GM23338 (cell line): Measurements from ENCODE around the gene ZNF664. TPM values are rescaled to one million over a fixed set of nuclear protein-coding genes. Genes with fewer than 3 reads are reported as not detected.

Experiments
- ATAC-seq: fragments of 200-7000 bp; cut with Tn5 transposase; 3 replicates; pipeline ENCODE4 v1.9.1; 2020
- DNase-seq: peaks from one replicate; pipeline ENCODE4 v3.0.0-alpha.2; 2015; ENCODE audit warnings: low spot score
- H2AFZ ChIP-seq: fragments of 200-600 bp; sonication (generic); 2 replicates; pipeline ENCODE4 v1.8.0; 2016; ENCODE audit warnings: antibody characterized with exemption, mild to moderate bottlenecking, moderate library complexity
- H3F3A ChIP-seq: fragments of 200-600 bp; sonication (generic); replicated peaks from 2 replicates; pipeline ENCODE4 v1.8.0; 2017; ENCODE audit warnings: antibody characterized with exemption, mixed run types, low read depth
- H3K27ac ChIP-seq: fragments of 200-600 bp; sonication (generic); 2 replicates; pipeline ENCODE4 v1.6.1; 2016; ENCODE audit warnings: low read depth
- H3K27me3 ChIP-seq: fragments of 200-600 bp; sonication (generic); 2 replicates; pipeline ENCODE4 v1.8.0; 2016; ENCODE audit warnings: mild to moderate bottlenecking, mixed run types, moderate library complexity; ENCODE audit not compliant: insufficient read depth
- H3K36me3 ChIP-seq: fragments of 200-600 bp; sonication (generic); 2 replicates; pipeline ENCODE4 v1.8.0; 2016; ENCODE audit warnings: mild to moderate bottlenecking; ENCODE audit not compliant: insufficient read depth
- H3K4me1 ChIP-seq: fragments of 200-600 bp; sonication (generic); 2 replicates; pipeline ENCODE4 v1.8.0; 2016; ENCODE audit warnings: mild to moderate bottlenecking, moderate library complexity; ENCODE audit not compliant: insufficient read depth
- H3K4me2 ChIP-seq: fragments of 200-600 bp; sonication (generic); 2 replicates; pipeline ENCODE4 v1.7.1; 2017; ENCODE audit warnings: mixed run types
- H3K4me3 ChIP-seq: fragments of 200-600 bp; sonication (generic); 2 replicates; pipeline ENCODE4 v1.6.1; 2016; ENCODE audit warnings: mixed run types
- H3K79me2 ChIP-seq: fragments of 200-600 bp; sonication (generic); replicated peaks from 2 replicates; pipeline ENCODE4 v1.8.0; 2017; ENCODE audit warnings: mild to moderate bottlenecking; ENCODE audit not compliant: insufficient read depth
- H3K9me2 ChIP-seq: fragments of 200-600 bp; sonication (generic); 2 replicates; pipeline ENCODE4 v1.8.0; 2017; ENCODE audit not compliant: insufficient read depth
- H4K20me1 ChIP-seq: fragments of 200-600 bp; sonication (generic); replicated peaks from 2 replicates; pipeline ENCODE4 v1.8.0; 2017; ENCODE audit warnings: mild to moderate bottlenecking; ENCODE audit not compliant: insufficient read depth
- H3K27ac Mint-ChIP-seq: 2 replicates; pipeline ENCODE4 v1.8.0; 2020; ENCODE audit warnings: inconsistent platforms, mild to moderate bottlenecking, moderate library complexity, mixed read lengths
- H3K27me3 Mint-ChIP-seq: 3 replicates; pipeline ENCODE4 v1.8.0; 2022; ENCODE audit warnings: low read depth, mild to moderate bottlenecking, moderate library complexity, mixed read lengths, inconsistent platforms; ENCODE audit not compliant: insufficient read depth, poor library complexity
- H3K36me3 Mint-ChIP-seq: 3 replicates; pipeline ENCODE4 v1.8.0; 2021; ENCODE audit warnings: low read depth, mild to moderate bottlenecking, inconsistent platforms, moderate library complexity, mixed read lengths
- H3K4me1 Mint-ChIP-seq: 3 replicates; pipeline ENCODE4 v1.8.0; 2020; ENCODE audit warnings: mild to moderate bottlenecking, inconsistent platforms, mixed read lengths
- H3K4me3 Mint-ChIP-seq: 3 replicates; pipeline ENCODE4 v1.8.0; 2021; ENCODE audit warnings: moderate library complexity, mild to moderate bottlenecking, inconsistent platforms, mixed read lengths
- H3K9me3 Mint-ChIP-seq: 3 replicates; pipeline ENCODE4 v1.8.0; 2020; ENCODE audit warnings: moderate library complexity, mild to moderate bottlenecking, inconsistent platforms, mixed read lengths
- CREB1 ChIP-seq: fragments of 250-450 bp; sonication (Bioruptor Pico); IDR thresholded peaks from 2 replicates; pipeline ENCODE4 v1.5.0; 2020; ENCODE audit warnings: low read depth, mild to moderate bottlenecking, moderate library complexity
- CTCF ChIP-seq, 2 experiments: fragments of 200-600 bp in 1 of 2; sonication (generic) in 1 of 2; conservative IDR thresholded peaks; 2 replicates each; pipeline versions ENCODE4 v1.5.1 to v1.6.1; 2016 to 2017; ENCODE audit warnings: antibody characterized with exemption in 2 of 2, low read depth in 2 of 2, mild to moderate bottlenecking in 2 of 2, moderate library complexity in 1 of 2
- EZH2 ChIP-seq: fragments of 200-600 bp; sonication (generic); IDR thresholded peaks from one replicate; pipeline ENCODE4 v1.8.0; 2017; ENCODE audit warnings: antibody characterized with exemption, mild to moderate bottlenecking, low read depth; ENCODE audit not compliant: unreplicated experiment
- REST ChIP-seq: IDR thresholded peaks from one replicate; pipeline ENCODE4 v1.6.1; 2018; ENCODE audit warnings: antibody characterized with exemption; ENCODE audit not compliant: unreplicated experiment
- ZNF331 ChIP-seq: fragments of 250-450 bp; sonication (Bioruptor Pico); IDR thresholded peaks from 2 replicates; pipeline ENCODE4 v1.5.0; 2020; ENCODE audit warnings: low read depth, mild to moderate bottlenecking, moderate library complexity
- ZNF462 ChIP-seq: fragments of 250-450 bp; sonication (Bioruptor Pico); IDR thresholded peaks from 2 replicates; pipeline ENCODE4 v1.5.0; 2020; ENCODE audit warnings: mild to moderate bottlenecking, moderate library complexity
- polyA plus RNA-seq: library from polyadenylated mRNA; unstranded; fragments of >200 nt; fragmentation: Nextera tagmentation; extraction: Ambion mirVana; gene quantifications from 2 replicates; pipeline ENCODE4 v1.2.1, GENCODE V29; 2016
- total RNA-seq: library from RNA; depleted of rRNA; stranded (reverse); fragments of >200 nt; shearing (Covaris generic); gene quantifications from 2 replicates; pipeline ENCODE4 v1.2.3, GENCODE V29; 2014

The ZNF664 gene
- total and polyA plus RNA-seq, 2 experiments from 2014 or later = 8.1 to 35.2 TPM

GRCh38 chr12:124046456-124046740 is 73.4 kb downstream of the ZNF664 start:
- no peaks in the 10 kb centered on the region for H3K9me2 ChIP-seq
- Mint-ChIP-seq H3K27me3 (peaks cover 8% of the 10 kb centered on the region), H3K27ac (no peak overlapping the region), H3K4me3 (no peak overlapping the region), H3K36me3 (peaks cover 26% of the 10 kb centered on the region), H3K9me3 (peaks cover 32% of the 10 kb centered on the region), H3K4me1 (peaks cover 9% of the 10 kb centered on the region)
- no peak overlapping the region for H3K27ac ChIP-seq
- TF ChIP-seq ZNF462 = no peak
- no peak for TF ChIP-seq EZH2
- no peak for TF ChIP-seq CTCF (conservative IDR thresholded peaks at IDR 0.05; ENCODE audit: low read depth in 2 of 2)
- TF ChIP-seq REST = no peak
- TF ChIP-seq CREB1 (CRISPR knock-in tag) = no peak
- no peak for TF ChIP-seq ZNF331 (CRISPR knock-in tag)
- ATAC-seq = no peak
- no peaks in the 10 kb centered on the region for H4K20me1 ChIP-seq
- no peak overlapping the region for H2AFZ ChIP-seq
- 0 out of 2 replicates have a peak, but pooled peaks cover 3% of the 10 kb centered on the region for H3F3A ChIP-seq
- no peak overlapping the region for H3K4me3 ChIP-seq
- no peak for DNase-seq
- 0 out of 2 replicates have a peak, but pooled peaks cover 9% of the 10 kb centered on the region for H3K4me1 ChIP-seq
- H3K27me3 ChIP-seq = no peaks in the 10 kb centered on the region
- no peak overlapping the region for H3K4me2 ChIP-seq
- H3K36me3 ChIP-seq = peaks cover 8% of the 10 kb centered on the region; the same call in 1 of the 2 replicates
- no peaks in the 10 kb centered on the region for H3K79me2 ChIP-seq
